Measurements from ENCODE around the gene NEK1. TPM values are rescaled to one million over a fixed set of nuclear protein-coding genes. Genes with fewer than 3 reads are reported as not detected.

NEK1 gene
- polyA plus RNA-seq, 1 of the 3 experiments (the other 2 are of a cell fraction), result 2.0 TPM

GRCh38 chr4:169619958-169620879 is 7.8 kb upstream of the NEK1 start, which contains the start of gene CLCN3 (continued):
- TF ChIP-seq TAF1 (IDR thresholded peaks at IDR 0.05; ENCODE audit: borderline replicate concordance, low read depth, low read length) (peak; percentile 86), REST (IDR thresholded peaks at IDR 0.05; ENCODE audit: low read depth, low read length) (no peak), RCOR1 (IDR thresholded peaks at IDR 0.05; ENCODE audit: low read length) (no peak), FOXM1 (IDR thresholded peaks at IDR 0.05; ENCODE audit: low read depth) (no peak), SMC3 (IDR thresholded peaks at IDR 0.05; ENCODE audit: low read depth, low read length) (no peak), YY1 (IDR thresholded peaks at IDR 0.05; ENCODE audit: low read depth) (peak; percentile 61; the same call in 1 of the 2 replicates), EP300 (IDR thresholded peaks at IDR 0.05; ENCODE audit: borderline replicate concordance in 1 of 2, low read depth in 1 of 2, low read length in 1 of 2) (no peak), NFIC (IDR thresholded peaks at IDR 0.05; ENCODE audit: borderline replicate concordance) (no peak), FOXJ3 (CRISPR knock-in tag; IDR thresholded peaks at IDR 0.05) (no peak), MEF2A (IDR thresholded peaks at IDR 0.05; ENCODE audit: borderline replicate concordance, low read depth) (no peak), GATA2 (CRISPR knock-in tag; IDR thresholded peaks at IDR 0.05) (no peak)
- TF ChIP-seq, protein P1, sequence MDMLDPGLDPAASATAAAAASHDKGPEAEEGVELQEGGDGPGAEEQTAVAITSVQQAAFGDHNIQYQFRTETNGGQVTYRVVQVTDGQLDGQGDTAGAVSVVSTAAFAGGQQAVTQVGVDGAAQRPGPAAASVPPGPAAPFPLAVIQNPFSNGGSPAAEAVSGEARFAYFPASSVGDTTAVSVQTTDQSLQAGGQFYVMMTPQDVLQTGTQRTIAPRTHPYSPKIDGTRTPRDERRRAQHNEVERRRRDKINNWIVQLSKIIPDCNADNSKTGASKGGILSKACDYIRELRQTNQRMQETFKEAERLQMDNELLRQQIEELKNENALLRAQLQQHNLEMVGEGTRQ (IDR thresholded peaks at IDR 0.05; ENCODE audit: borderline replicate concordance, low read depth, low read length), result no peak
- TF ChIP-seq, protein P2, sequence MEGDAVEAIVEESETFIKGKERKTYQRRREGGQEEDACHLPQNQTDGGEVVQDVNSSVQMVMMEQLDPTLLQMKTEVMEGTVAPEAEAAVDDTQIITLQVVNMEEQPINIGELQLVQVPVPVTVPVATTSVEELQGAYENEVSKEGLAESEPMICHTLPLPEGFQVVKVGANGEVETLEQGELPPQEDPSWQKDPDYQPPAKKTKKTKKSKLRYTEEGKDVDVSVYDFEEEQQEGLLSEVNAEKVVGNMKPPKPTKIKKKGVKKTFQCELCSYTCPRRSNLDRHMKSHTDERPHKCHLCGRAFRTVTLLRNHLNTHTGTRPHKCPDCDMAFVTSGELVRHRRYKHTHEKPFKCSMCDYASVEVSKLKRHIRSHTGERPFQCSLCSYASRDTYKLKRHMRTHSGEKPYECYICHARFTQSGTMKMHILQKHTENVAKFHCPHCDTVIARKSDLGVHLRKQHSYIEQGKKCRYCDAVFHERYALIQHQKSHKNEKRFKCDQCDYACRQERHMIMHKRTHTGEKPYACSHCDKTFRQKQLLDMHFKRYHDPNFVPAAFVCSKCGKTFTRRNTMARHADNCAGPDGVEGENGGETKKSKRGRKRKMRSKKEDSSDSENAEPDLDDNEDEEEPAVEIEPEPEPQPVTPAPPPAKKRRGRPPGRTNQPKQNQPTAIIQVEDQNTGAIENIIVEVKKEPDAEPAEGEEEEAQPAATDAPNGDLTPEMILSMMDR (IDR thresholded peaks at IDR 0.05), result no peak
- TF ChIP-seq, protein P3, sequence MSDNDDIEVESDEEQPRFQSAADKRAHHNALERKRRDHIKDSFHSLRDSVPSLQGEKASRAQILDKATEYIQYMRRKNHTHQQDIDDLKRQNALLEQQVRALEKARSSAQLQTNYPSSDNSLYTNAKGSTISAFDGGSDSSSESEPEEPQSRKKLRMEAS (IDR thresholded peaks at IDR 0.05; ENCODE audit: low read depth), result no peak; the same call in 1 of the 2 replicates
